ENCODE data around the gene SMARCC2.
A peak's percentile ranks its signal among the peaks of the same experiment; 100 is the strongest.
"Not testable (repeated sequence)": the region's sequence is repeated elsewhere in the genome, so short reads cannot be mapped to it uniquely, and the experiment has no call there.

The SMARCC2 gene

DNA sequence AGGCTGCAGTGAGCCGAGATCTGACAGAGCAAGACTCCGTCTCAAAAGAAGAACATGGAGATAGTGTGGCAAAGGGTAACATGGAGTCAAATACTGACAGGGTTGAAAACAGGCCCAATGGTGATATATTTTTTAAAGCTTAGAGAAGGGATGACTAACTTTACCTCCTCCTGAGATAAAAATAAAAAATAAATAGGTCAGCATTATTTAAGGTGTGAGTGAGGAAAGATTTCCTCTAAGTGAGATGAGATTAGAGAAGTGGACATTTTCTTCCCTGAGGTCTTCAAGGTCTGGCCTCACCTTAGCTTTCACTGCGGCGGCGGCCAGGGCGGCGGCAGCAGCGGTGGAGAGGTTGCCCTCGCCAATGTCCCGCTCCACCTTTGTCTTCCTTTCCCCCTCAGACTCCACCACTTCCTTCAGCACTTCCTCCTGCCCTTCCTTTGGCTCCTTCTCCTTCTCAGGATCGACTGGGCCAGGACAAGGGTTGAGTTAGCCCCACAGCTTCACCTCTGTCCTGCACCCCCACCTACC is 20.0 kb downstream of the SMARCC2 start:
- H3K27ac ChIP-seq: no peak overlapping the region
- no peak for DNase-seq (ENCODE audit: low read depth, low spot score)

GRCh38 chr12:56165369-56165768 is 23.9 kb downstream of the SMARCC2 start:
- DNase-seq (ENCODE audit: low read depth, low spot score): no peak
- no peak overlapping the region for H3K27ac ChIP-seq

GRCh38 chr12:56164345-56164729 is 24.9 kb downstream of the SMARCC2 start:
- no peak for DNase-seq (ENCODE audit: low read depth, low spot score)
- H3K27ac ChIP-seq: no peak overlapping the region

- H3K27ac ChIP-seq: peak overlapping the region; percentile 94
- no peak for DNase-seq (ENCODE audit: low read depth, low spot score)
These were observed 25.5 kb downstream of the SMARCC2 start for GRCh38 chr12:56163533-56164344.

DNA sequence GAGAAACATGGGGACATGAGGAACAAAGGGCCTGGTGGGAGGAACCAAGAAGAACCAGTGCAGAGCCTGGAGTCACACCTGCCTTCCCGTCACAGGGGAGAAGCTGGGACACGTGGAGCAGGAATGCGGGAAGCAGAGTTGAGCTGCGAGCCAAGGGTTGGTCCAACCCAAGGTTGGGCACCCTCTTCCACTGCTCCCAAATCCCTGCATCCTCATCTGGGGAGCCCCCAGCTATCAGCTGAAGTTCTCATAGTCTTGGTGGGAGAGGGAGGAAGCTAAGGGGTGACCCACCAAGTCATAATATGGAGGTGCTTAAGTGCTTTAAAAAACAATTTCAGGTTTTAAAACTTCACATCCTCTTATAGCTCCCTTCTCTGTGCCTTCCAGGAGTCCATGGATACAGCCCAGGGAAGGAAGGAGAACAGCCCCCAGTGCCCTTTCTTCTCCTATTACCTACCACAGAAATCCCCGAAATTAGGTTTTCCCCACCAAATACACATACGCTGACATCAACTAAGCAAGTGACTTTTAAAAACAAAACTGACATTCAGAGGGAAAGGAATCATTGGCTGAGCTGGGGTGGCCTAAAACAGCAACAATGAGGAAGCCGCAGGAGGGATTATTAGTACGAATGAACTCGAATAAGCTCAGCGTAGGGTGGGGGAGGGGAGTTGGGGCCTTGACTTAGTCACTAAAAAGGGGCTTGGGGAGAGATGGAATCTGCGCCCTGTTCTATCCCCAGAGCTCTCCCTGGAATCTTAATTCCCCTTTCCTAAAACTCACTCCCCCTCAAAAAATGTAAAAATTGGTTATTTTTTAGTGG is 26.6 kb downstream of the SMARCC2 start:
- peak overlapping the region; percentile 94 for H3K27ac ChIP-seq

GRCh38 chr12:56161690-56162351 is 27.5 kb downstream of the SMARCC2 start:
- DNase-seq (ENCODE audit: low read depth, low spot score): no peak
- peak overlapping the region; percentile 94 for H3K27ac ChIP-seq

More for the DNA sequence above, 26.6 kb downstream of the SMARCC2 start:
- DNase-seq (ENCODE audit: low read depth, low spot score): no peak

- peak overlapping the region; percentile 94 for H3K27ac ChIP-seq
- DNase-seq (ENCODE audit: low read depth, low spot score): no peak
These were observed 28.2 kb downstream of the SMARCC2 start for GRCh38 chr12:56160894-56161689.

- H3K27ac ChIP-seq: peak overlapping the region; percentile 94
- no peak for DNase-seq (ENCODE audit: low read depth, low spot score)
These were observed 29.0 kb downstream of the SMARCC2 start for GRCh38 chr12:56160193-56160763.

- no peak for DNase-seq (ENCODE audit: low read depth, low spot score)
- H3K27ac ChIP-seq: peak overlapping the region; percentile 94
These were observed 29.6 kb downstream of the SMARCC2 start for GRCh38 chr12:56159482-56160192.

DNA sequence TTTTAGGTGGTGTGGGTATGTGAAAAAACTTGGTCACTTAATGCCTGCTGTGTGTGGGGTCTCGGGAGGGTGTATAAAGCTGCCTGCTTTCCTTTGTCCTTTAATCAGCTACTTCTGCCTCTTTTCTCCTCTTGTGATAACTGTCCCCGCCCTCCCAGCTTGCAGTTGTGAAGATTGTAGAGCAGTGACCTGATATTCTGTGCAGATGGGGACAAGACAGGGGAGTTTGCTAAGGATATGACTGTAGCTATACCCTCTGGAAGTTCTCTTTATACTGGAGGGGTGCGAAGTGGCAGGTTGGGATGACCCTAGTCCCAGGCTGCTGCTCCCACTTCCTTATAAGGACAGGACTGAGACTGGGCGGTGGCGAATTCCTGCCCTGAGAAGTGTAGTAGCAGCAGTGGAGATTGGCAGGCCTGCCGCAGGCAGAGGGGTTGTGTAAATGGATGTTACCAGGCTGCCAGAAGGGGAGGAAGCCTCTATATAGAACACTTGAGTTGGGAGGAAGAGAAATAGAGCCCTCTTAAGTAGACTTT is 30.3 kb downstream of the SMARCC2 start:
- peak overlapping the region; percentile 94 for H3K27ac ChIP-seq
- peak; percentile 18 for DNase-seq (ENCODE audit: low read depth, low spot score)

GRCh38 chr12:56158029-56158925 is 31.0 kb downstream of the SMARCC2 start, which contains the start of gene MYL6:
Gene MYL6 (plus strand): TSS chr12:56158359. CDS start chr12:56158402, 43 bp downstream.
- peak; percentile 94 for DNase-seq (ENCODE audit: low read depth, low spot score)

DNA sequence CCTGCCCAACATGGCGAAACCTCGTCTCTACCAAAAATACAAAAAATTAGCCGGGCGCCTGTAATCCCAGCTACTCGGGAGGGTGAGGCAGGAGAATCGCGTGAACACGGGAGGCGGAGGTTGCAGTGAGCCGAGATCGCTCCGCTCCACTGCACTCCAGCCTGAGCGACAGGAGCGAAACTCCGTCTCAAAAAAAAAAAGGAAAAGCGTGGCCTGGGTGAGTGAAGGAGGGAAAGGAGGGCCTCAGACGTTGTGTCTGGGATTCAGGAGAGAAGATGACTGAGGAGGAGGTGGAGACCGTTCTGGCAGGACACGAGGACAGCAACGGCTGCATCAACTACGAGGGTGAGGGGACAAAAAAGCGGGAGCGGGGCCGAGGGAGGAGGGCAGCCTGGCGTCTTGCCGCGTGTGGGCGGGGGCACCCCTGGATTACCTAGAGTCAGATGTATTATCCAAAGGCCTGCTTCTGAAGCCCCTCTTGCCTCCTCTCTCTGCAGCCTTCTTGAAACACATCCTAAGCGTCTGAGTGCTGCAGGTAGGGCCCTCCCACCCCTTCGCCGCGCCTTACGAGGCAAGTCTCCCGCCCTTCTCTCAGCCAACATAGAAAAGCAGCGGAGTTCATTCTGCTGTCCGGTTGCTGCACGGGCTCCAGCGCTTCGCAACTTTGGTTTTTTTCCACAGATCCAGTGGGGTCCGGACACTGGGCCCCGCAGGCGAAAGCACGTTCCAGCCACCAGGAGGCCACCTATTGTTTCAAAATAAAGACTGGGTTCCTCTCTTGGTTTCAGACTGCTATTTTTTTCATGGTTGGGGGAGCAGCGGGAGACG is 31.9 kb downstream of the SMARCC2 start:
- no peak for DNase-seq (ENCODE audit: low read depth, low spot score)
- peak overlapping the region; percentile 94 for H3K27ac ChIP-seq

More at GRCh38 chr12:56158029-56158925, 31.0 kb downstream of the SMARCC2 start, which contains the start of gene MYL6:
- H3K27ac ChIP-seq: peak within 1 kb of the TSS; percentile 94

DNA sequence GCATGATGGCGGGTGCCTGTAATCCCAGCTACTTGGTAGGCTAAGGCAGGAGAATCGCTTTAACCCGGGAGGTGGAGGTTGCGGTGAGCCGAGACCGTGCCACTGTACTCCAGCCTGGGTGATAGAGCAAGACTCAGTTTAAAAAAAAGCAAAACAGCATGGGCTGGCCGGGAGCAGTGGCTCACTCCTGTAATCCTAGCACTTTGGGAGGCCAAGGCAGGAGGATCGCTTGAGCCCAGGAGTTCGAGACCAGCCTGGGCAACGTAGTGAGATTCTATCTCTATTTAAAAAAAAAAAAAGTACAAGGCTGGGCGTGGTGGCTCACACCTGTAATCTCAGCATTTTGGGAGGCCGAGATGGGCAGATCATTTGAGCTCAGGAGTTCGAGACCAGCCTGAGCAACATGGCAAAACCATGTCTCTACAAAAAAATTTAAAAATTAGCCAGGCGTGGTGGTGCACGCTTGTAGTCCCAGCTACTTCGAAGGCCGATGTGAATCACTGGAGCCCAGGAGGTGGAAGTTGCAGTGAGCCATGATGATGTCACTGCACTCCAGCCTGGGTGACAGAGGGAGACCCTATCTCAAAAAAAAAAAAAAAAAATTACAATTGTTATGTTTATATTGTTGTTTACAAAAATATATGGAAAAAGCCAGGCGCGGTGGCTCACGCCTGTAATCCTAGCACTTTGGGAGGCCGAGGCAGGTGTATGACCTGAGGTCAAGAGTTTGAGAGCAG is 32.7 kb downstream of the SMARCC2 start:
- H3K27ac ChIP-seq: peak overlapping the region; percentile 94
- not testable (repeated sequence) for DNase-seq (ENCODE audit: low read depth, low spot score)

DNA sequence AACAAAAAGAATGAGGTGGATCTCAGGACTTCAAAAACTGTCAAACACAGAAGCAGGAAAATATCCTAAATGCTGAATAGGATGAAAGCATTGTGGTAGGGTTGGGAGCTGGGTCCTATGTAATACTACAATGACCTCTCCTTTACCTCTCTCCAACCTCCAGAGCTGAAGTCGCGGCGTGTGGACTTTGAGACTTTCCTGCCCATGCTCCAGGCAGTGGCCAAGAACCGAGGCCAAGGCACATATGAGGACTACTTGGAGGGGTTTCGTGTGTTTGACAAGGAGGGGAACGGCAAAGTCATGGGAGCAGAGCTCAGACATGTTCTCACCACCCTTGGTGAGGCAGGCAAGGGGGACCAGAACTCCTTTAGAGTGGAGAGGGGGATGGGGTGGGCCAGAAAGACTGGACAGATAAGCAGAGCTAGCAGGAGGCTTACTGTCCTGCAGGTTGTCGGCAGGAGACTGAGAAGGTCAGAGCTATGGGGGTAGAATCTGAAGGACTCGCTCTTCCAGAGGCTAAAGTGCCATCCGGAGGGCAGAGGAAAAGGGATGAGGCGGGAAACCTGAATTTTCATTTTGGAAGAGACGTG is 33.9 kb downstream of the SMARCC2 start:
- DNase-seq (ENCODE audit: low read depth, low spot score): no peak
- no peak overlapping the region for H3K27ac ChIP-seq

DNA sequence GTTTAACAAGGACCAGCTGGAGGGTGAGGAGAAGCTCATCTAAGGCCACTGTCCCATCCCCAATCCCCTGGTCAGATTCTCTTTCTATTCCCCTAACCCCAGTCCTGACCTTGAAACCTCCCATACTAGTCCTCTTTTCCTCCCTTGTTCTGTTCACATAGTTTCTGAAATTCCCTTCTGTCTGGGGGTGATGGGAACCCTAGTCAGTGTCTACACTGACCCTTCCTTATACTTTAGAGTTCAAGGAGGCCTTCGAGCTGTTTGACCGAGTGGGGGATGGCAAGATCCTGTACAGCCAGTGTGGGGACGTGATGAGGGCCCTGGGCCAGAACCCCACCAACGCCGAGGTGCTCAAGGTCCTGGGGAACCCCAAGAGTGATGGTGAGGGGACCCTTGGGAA is 34.5 kb downstream of the SMARCC2 start:
- no peak for DNase-seq (ENCODE audit: low read depth, low spot score)

More for the DNA sequence above, 34.5 kb downstream of the SMARCC2 start:
- no peak overlapping the region for H3K27ac ChIP-seq

Measured in epithelial cell of prostate (primary cell).